HG02938 (cell line): ENCODE measurements around the gene PRR15.

Experiments
- ATAC-seq: cut with Tn5 transposase; IDR thresholded peaks from one replicate; pipeline ENCODE4 v1.9.1; 2021; ENCODE audit warnings: mild to moderate bottlenecking, moderate library complexity; ENCODE audit not compliant: unreplicated experiment

Gene PRR15

GRCh38 chr7:29607889-29608288 lies 44.3 kb downstream of the PRR15 start:
- ATAC-seq = no peak

GRCh38 chr7:29609162-29610037 lies 45.8 kb downstream of the PRR15 start:
- ATAC-seq = no peak

- ATAC-seq = no peak
Observed at GRCh38 chr7:29610086-29610485, 46.5 kb downstream of the PRR15 start.

DNA sequence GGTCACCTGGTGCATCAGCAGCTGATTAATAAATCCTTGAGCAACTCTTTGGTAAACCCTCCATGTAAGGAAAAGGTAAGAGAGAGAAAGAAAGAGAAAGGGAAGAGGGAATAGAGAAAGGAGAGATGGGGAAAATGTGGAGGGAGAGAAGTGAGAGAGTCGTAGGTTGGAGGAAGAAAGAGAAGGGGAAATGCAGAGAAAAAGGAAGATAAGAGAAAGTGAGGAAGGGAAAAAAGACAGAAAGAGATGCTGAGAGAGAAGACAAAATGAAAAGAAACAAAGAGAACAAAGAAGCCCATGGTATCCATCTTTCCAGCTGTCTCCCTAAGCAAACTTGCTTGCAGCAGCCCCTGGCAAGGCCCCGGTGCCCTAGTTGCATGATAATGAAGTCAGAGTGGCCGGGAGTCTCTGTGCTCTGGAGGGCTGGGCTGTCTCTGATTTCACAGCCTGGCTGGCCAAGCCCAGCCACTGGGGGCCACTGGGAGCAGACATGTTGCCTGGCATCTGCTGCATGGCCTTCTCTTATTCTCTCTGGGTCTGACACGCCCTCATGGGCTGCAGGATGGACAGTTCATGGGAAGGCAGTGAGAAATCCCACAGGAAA lies 48.4 kb downstream of the PRR15 start:
- ATAC-seq = no peak

- ATAC-seq = no peak
Observed at GRCh38 chr7:29612596-29612995, 49.0 kb downstream of the PRR15 start.

DNA sequence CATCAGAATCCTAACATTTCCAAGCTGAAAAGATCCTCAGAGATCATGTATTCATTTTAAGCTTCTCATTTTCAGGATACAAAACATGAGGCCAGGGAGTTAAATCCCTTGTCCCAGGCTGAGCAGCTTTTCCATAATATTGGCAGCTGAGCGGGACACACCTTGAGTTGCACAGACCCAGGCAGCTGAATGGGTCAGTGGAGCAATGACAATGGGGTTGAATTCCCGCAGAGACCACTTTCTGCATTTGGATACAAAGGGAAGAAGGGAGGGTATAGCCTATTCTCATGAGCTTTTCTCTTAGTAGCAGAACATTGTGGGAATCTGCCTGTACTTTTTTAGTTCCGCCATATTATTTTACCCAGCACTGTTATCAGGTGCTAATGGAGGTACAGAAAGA lies 49.5 kb downstream of the PRR15 start:
- ATAC-seq = no peak

GRCh38 chr7:29614229-29614628 lies 50.6 kb downstream of the PRR15 start:
- ATAC-seq = no peak
